ENCODE results near the gene REG4. TPM values are rescaled to one million over a fixed set of nuclear protein-coding genes. Genes with fewer than 3 reads are reported as not detected.

Gene REG4
- total RNA-seq, result not detected in 2 replicates

DNA sequence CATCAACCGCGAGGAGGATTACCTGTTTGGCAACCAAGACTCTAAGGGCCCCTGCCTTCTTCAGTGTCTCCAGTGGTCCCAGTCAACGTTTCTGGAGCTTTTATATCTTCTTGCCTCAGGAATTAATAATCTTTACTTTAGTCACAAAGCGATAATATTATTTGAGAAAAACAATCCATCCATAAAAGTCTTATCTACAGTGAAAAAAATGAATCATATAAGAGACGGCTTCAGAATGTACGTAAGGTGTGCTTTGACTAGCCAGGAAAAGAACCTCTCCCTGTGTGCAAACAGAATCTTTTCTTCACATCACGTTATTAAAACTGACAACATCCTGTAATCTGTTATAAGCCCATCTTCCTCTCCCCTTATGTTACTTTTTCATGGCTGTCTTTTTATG lies at the start of gene REG4:
Gene REG4, minus strand, starts transcription at position 74 of the 400 bp plus-strand sequence. CDS start 2,691 bp downstream, outside the sequence.

GRCh38 chr1:119768778-119769177 lies 42.5 kb downstream of the REG4 start, which contains the start of gene HMGCS2:
Gene HMGCS2, minus strand, starts transcription at chr1:119768905. Its CDS starts 61 bp downstream, at chr1:119768844.

Other genes with a start within 250 kb of the REG4 start
- gene ZNF697, start 163.2 kb downstream of the REG4 start, total RNA-seq, result 10.1 and 14.5 TPM in 2 replicates
- gene PHGDH, start 99.5 kb downstream of the REG4 start, total RNA-seq, result 102 and 117 TPM in 2 replicates
- not detected in 2 replicates for gene HMGCS2, start 42.6 kb downstream of the REG4 start, total RNA-seq
- 0.03 TPM in 1 of 2 replicates, not detected in the other for gene ADAM30, start 85.1 kb upstream of the REG4 start, total RNA-seq

All from smooth muscle cell of the pulmonary artery (primary cell).